LNCaP clone FGC (cell line): Measurements from ENCODE around the gene PTPRG.
A peak's percentile ranks its signal among the peaks of the same experiment; 100 is the strongest.

ENCODE experiments used
- DNase-seq: peaks from one replicate; pipeline ENCODE4 v3.0.0-alpha.2; 2011; ENCODE audit warnings: low read depth
- H3K4me3 ChIP-seq: 2 replicates; pipeline ENCODE4 v1.5.1; 2011; ENCODE audit warnings: mild to moderate bottlenecking, low read depth, low read length, control low read depth
- CTCF ChIP-seq: IDR thresholded peaks from 2 replicates; pipeline ENCODE4 v1.5.1; 2012; ENCODE audit warnings: mild to moderate bottlenecking; ENCODE audit not compliant: control insufficient read depth, insufficient read depth; ENCODE audit errors: extremely low read depth

PTPRG gene

GRCh38 chr3:62189376-62189698, 628.0 kb downstream of the PTPRG start:
- no peak for DNase-seq
- H3K4me3 ChIP-seq, result no peak overlapping the region
- no peak for TF ChIP-seq CTCF

- no peak overlapping the region for H3K4me3 ChIP-seq
- no peak for TF ChIP-seq CTCF
- no peak for DNase-seq
Observed at GRCh38 chr3:62192891-62193290, 631.5 kb downstream of the PTPRG start.

GRCh38 chr3:62193586-62194345, 632.4 kb downstream of the PTPRG start:
- H3K4me3 ChIP-seq, result no peak overlapping the region
- TF ChIP-seq CTCF, result no peak
- DNase-seq, result no peak

- DNase-seq, result no peak
- no peak for TF ChIP-seq CTCF
Observed at GRCh38 chr3:62197350-62198012, 636.1 kb downstream of the PTPRG start.

GRCh38 chr3:62199126-62199525, 637.8 kb downstream of the PTPRG start:
- TF ChIP-seq CTCF, result no peak
- H3K4me3 ChIP-seq, result no peak overlapping the region
- DNase-seq, result no peak

More at GRCh38 chr3:62197350-62198012, 636.1 kb downstream of the PTPRG start:
- no peak overlapping the region for H3K4me3 ChIP-seq

GRCh38 chr3:62201438-62202035, 640.2 kb downstream of the PTPRG start:
- no peak overlapping the region for H3K4me3 ChIP-seq
- DNase-seq, result peak; percentile 13
- peak; percentile 78 for TF ChIP-seq CTCF
